HG02981 (cell line): ENCODE measurements around the gene FIGLA.

ENCODE experiments used
- ATAC-seq: cut with Tn5 transposase; IDR thresholded peaks from one replicate; pipeline ENCODE4 v1.9.1; 2021; ENCODE audit warnings: mild to moderate bottlenecking, moderate library complexity; ENCODE audit not compliant: unreplicated experiment

FIGLA gene

GRCh38 chr2:70790136-70790828 lies at the start of gene FIGLA:
FIGLA (minus strand) TSS chr2:70790643; CDS start chr2:70790638, 5 bp downstream.
- ATAC-seq = no peak

GRCh38 chr2:70837980-70838925 lies 47.8 kb upstream of the FIGLA start:
- no peak for ATAC-seq

DNA sequence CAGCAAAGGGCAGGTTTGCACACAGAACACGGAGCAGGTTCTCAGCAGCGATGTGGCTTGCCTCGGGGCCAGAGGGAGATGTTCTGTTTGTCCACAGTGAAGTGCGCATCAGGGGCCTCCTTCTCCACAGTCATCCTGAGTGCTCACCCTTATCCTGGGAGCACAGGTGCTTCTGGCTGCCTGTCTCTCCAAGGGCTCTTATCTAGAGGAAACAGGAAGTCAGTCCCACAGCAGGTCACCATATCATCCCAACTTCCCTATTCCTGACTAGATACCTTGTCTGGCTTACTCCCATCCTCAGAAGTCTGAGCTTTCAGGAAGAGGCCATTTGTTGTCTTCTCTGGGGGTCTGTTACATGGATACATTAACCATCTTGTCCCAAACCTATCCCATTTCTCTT lies 45.2 kb upstream of the FIGLA start, which contains the start of gene CD207:
TSS of gene CD207 (minus strand) at position 174 of the 400 bp plus-strand sequence. CDS start at position 134, 40 bp downstream.
- ATAC-seq = no peak

- ATAC-seq = no peak
These were observed 44.4 kb upstream of the FIGLA start for GRCh38 chr2:70834881-70835280.

- no peak for ATAC-seq
These were observed 43.7 kb upstream of the FIGLA start for GRCh38 chr2:70834106-70834505.

GRCh38 chr2:70833246-70833645 lies 42.8 kb upstream of the FIGLA start:
- no peak for ATAC-seq

DNA sequence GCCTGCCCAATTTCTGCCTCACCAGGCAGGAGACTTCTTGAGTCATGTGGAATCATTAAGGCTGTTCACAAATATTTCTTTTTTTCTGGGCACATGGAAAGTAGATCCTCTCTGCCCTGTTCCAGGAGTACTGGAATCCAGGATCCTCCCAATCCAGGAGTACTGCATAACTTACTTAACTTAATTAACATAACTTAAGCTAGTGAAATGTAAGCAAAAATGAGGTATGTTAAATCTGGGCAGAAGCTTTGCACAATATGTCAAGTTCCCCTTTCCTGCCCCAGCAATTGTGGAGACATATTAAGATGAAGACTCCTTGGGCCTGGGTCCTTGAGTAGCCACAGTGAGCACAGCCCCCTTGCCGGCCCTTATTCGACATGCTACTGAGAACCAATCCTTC lies 41.9 kb upstream of the FIGLA start:
- ATAC-seq = no peak

- no peak for ATAC-seq
These were observed 41.4 kb upstream of the FIGLA start for GRCh38 chr2:70831861-70832260.

DNA sequence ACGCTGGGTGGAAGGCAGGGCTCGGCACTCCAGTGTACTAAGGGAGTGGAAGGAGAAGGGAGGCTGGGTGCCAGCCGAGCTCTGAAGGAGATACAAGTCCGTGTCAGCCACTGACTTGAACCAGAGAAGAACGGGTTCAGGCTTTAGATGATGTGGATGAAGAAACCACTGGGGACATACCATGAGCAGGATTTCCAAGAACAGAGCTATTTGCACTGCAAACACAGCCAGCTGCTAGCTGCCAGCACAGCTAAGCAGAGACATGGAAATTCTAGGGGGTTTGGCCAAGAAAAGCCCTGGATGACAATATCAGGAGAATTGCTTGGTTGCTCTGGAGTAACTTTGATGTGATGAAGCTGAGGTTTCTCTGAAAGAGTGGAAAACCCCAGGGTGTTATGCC lies 39.9 kb upstream of the FIGLA start:
- ATAC-seq = no peak

DNA sequence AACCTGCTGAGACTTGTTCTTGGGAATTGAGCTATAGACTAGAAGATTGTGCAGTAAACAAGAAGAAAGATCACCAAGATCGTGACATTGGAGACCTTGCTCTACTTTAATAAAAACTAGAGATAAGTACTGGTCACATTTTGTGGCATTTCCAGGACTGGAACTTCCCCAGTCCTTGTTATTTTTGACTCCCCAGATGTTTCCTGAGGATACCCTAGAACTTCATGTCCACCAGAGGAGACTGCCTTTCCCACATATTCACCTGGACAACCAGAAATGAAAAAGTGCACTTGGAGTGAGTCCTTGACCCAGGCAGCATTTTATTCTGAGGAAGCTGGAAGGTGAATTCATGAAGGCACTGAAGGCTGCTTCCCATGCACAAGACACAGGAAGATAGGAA lies 39.5 kb upstream of the FIGLA start:
- ATAC-seq = no peak

GRCh38 chr2:70828914-70829824 lies 38.7 kb upstream of the FIGLA start:
- no peak for ATAC-seq

DNA sequence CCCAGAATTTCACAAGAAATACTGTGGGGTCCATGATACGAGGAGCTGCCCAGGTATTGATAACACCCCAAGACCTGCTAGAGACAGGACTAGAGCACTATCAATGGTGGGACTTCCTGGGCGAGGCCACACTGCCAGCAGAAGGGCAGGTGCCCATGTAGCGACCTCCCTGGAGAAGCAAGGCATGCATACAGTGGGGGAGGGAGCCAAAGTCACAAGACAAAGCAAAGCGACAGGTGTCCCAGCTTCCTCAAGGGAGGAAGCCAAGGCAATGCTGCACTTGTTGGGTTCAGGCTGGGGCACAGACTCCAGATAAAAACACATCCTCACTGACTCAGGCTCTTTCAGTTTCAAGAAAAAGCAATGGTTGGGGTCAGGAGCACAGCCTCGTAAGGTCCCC lies 37.7 kb upstream of the FIGLA start:
- ATAC-seq = no peak

- ATAC-seq = no peak
These were observed 36.9 kb upstream of the FIGLA start for GRCh38 chr2:70827388-70827787.

DNA sequence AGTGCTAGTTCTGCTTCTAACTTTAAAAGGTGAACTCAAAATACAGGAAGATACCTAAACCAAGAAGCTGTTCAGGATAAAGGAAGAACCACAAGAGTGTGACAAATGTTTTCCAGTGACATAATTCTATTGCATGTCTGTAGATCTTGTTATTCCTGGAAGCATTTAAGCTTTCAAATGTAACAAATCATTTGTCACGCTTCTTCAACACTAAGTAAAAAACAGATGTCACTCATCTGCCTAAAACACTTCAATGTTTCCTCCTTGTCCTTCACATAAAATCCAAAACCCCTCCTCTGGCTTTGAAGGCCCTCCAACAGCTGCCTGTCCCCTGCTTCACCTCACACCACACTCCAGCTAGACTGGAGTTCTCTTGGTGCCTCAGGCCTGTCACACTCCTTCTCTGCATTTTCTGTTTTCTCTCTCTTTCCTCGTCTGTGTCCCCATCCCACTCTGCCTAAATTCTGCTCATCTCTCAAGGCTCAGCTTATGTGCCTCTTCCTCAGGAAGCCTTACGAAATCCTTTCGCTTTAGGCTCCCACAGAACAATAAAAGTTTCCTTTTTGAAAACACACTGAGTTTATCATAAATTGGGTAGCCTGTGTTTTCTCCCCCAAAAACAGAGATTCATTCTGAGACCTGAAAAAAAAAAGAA lies 36.4 kb upstream of the FIGLA start:
- ATAC-seq = no peak

DNA sequence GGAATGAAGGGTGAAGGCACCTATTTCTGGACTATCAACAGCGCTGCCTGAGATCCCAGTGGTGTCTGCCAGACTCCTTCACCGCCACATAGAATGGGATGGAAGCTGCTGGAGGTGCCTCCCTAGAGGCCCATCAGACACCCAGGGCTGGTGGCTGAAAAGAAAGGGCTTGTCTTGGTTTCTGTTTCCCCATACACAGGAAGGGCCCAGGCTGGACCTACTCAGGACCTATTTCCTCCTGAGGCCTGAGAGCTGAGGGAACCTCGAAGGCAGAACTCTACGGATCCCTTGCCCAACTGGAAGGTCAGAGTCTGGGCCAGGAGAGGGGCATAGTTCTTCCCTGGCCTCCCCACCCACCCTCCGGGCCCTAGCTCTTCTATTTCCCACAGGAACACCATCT lies 32.8 kb upstream of the FIGLA start:
- ATAC-seq = no peak

- ATAC-seq = no peak
These were observed 32.4 kb upstream of the FIGLA start for GRCh38 chr2:70822843-70823242.

DNA sequence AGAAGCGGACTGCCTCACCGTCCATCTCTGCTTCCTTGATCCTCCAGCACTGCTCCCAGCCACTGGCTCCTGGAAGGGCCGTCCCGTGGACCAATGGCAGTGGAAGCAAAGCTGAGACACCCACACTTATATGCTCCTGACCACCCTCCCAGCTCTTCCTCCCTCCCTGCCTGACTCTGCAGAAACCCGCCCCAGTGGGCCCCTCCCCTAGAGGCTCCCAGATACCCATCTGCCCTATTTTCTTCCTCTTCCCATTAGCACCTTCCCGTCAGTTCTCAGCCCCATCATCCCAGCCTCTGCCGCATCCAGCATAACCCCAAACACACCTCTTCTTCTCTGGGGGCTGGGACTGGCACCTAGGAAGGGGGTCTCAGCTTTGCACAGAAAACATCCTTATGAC lies 30.1 kb upstream of the FIGLA start, which contains the start of gene CLEC4F:
TSS of gene CLEC4F (minus strand) at position 101 of the 400 bp plus-strand sequence. CDS start at position 25, 76 bp downstream.
- ATAC-seq = no peak

DNA sequence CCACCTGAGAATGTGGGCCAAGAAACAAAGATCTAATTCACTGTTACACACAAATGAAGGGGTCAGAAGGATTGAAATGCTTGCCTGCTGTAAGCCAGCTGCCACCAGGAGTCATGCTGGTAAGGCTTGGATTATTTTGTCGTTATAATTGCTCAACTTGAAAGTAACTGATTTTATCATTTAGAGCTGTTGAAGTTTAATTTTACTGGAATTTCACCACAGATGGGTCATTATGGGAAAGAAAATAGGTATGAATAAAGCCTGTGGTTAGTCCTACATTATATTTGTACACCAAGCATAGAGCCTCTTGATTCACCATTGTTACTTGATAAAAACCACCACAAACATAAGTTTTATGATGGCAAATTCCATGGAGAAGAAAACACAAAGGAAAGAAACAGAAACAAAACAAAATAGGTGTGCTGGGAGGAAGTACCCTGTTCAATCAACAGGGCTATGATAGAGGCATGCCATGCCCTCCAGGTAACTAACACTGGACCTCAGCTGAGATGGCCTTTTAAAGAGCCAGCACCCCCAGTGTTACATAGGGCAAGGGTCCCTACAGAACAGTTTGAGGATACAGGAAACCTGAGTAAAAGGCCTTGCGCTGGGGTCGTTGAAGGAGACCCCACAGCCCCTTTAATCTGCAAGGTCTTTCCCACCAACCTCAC lies 27.0 kb upstream of the FIGLA start:
- ATAC-seq = no peak

DNA sequence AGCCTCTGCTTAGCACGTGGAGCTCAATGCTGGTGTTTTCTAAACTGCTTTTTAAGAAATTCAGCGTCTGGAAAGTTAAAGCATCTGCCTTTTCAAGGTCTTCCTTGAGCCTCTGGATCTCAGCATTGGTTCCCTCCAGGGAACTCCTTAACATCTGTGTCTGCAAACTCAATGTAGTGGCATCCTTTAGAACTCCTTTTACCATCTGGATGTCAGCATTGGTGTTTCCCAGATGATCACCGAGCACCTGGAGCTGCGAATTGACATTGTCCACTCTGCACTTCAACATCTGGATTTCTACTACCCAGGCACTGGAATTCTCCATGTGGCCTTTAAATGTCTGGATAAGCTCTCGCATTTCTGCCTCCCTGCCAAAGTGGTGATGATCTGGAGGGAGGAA lies 26.3 kb upstream of the FIGLA start:
- no peak for ATAC-seq
